HepG2 (cell line): Measurements from ENCODE around the gene PRRT2.

Experiments used
- FOXP1 ChIP-seq, 2 experiments: fragments of 450-650 bp in 1 of 2; IDR thresholded peaks; 2 replicates each; pipeline ENCODE4 v1.6.1; 2017 to 2018; ENCODE audit warnings: antibody characterized with exemption in 1 of 2
- IKZF4 ChIP-seq: sonication (generic); formaldehyde crosslinking; IDR thresholded peaks from 2 replicates; pipeline ENCODE4 v1.5.1; 2020; ENCODE audit warnings: borderline replicate concordance, mild to moderate bottlenecking, low read depth, missing genetic modification reagents; ENCODE audit errors: not compliant biosample characterization
- MTA3 ChIP-seq: sonication (generic); formaldehyde crosslinking; IDR thresholded peaks from 2 replicates; pipeline ENCODE4 v1.4.0; 2020; ENCODE audit warnings: missing genetic modification reagents
- POLR2A ChIP-seq, 2 experiments: IDR thresholded peaks; 2 replicates each; pipeline ENCODE4 v1.6.1; 2011; ENCODE audit warnings: low read depth in 2 of 2, low read length in 2 of 2, mild to moderate bottlenecking in 1 of 2, moderate library complexity in 1 of 2; ENCODE audit not compliant: insufficient read depth in 1 of 2
- SRSF1 ChIP-seq: fragments of 200-400 bp; formaldehyde crosslinking; optimal IDR thresholded peaks from 2 replicates; pipeline ENCODE3; 2017; ENCODE audit warnings: mild to moderate bottlenecking, low read depth, low read length, moderate library complexity
- TAF1 ChIP-seq: sonication (generic); formaldehyde crosslinking; IDR thresholded peaks from 2 replicates; pipeline ENCODE4 v1.4.0; 2020; ENCODE audit warnings: missing genetic modification reagents
- ZNF232 ChIP-seq: sonication (generic); formaldehyde crosslinking; IDR thresholded peaks from 2 replicates; pipeline ENCODE4 v1.4.0; 2020; ENCODE audit warnings: missing genetic modification reagents, borderline replicate concordance
- ZNF263 ChIP-seq: sonication (generic); formaldehyde crosslinking; IDR thresholded peaks from 2 replicates; pipeline ENCODE4 v1.4.0; 2020; ENCODE audit warnings: missing genetic modification reagents
- ZNF570 ChIP-seq: sonication (generic); formaldehyde crosslinking; IDR thresholded peaks from 2 replicates; pipeline ENCODE4 v1.4.0; 2020; ENCODE audit warnings: mild to moderate bottlenecking, missing genetic modification reagents, borderline replicate concordance
- ZNF629 ChIP-seq: sonication (generic); formaldehyde crosslinking; conservative IDR thresholded peaks from 2 replicates; pipeline ENCODE4 v1.5.0; 2020; ENCODE audit warnings: missing genetic modification reagents
- TF ChIP-seq, protein P1 (sequence below): sonication (generic); formaldehyde crosslinking; IDR thresholded peaks from 2 replicates; pipeline ENCODE4 v1.5.0; 2020; ENCODE audit warnings: mild to moderate bottlenecking, missing genetic modification reagents, moderate library complexity
- TF ChIP-seq, protein P2 (sequence below): sonication (generic); formaldehyde crosslinking; IDR thresholded peaks from 2 replicates; pipeline ENCODE4 v1.4.0; 2020; ENCODE audit warnings: missing genetic modification reagents
- TF ChIP-seq, protein P3 (sequence below): IDR thresholded peaks from 2 replicates; pipeline ENCODE4 v1.4.0; 2020; ENCODE audit warnings: mild to moderate bottlenecking, missing genetic modification reagents

DNA sequence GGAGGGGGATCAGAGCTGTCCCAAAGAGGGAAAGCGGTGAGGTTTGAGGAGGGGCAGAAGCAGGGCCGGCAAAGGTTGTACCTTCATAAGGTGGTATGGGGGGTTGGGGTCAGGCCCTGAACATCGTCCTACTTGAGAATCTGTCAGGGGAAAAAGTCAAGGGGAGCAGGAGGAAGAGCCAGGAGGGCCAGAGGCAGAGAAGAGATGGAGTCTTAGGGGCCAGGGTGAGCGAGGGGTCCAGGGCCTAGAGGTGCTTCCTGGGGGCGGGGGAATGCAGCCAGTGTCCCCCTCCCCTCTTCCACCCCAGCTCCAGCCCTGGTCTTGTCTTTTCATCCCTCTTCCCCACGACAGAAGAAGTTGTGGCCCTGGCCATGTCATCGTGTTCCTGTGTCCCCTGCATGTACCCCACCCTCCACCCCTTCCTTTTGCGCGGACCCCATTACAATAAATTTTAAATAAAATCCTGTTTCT is 1.3 kb upstream of the PRRT2 start:
- TF ChIP-seq, protein P1, sequence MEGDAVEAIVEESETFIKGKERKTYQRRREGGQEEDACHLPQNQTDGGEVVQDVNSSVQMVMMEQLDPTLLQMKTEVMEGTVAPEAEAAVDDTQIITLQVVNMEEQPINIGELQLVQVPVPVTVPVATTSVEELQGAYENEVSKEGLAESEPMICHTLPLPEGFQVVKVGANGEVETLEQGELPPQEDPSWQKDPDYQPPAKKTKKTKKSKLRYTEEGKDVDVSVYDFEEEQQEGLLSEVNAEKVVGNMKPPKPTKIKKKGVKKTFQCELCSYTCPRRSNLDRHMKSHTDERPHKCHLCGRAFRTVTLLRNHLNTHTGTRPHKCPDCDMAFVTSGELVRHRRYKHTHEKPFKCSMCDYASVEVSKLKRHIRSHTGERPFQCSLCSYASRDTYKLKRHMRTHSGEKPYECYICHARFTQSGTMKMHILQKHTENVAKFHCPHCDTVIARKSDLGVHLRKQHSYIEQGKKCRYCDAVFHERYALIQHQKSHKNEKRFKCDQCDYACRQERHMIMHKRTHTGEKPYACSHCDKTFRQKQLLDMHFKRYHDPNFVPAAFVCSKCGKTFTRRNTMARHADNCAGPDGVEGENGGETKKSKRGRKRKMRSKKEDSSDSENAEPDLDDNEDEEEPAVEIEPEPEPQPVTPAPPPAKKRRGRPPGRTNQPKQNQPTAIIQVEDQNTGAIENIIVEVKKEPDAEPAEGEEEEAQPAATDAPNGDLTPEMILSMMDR (CRISPR knock-in tag), result no peak
- TF ChIP-seq SRSF1 (no peak), TAF1 (CRISPR knock-in tag) (no peak), IKZF4 (CRISPR knock-in tag) (no peak), ZNF629 (no peak), POLR2A (IDR thresholded peaks at IDR 0.05; ENCODE audit: insufficient read depth in 1 of 2, low read depth in 2 of 2, low read length in 2 of 2) (no peak; a peak in 1 of 4 replicates), FOXP1 (IDR thresholded peaks at IDR 0.05) (no peak), FOXP1 (CRISPR knock-in tag; IDR thresholded peaks at IDR 0.05) (no peak), ZNF570 (no peak), ZNF232 (CRISPR knock-in tag) (no peak), MTA3 (CRISPR knock-in tag) (no peak), ZNF263 (CRISPR knock-in tag) (no peak; the same call in 1 of the 2 replicates)
- TF ChIP-seq, protein P2, sequence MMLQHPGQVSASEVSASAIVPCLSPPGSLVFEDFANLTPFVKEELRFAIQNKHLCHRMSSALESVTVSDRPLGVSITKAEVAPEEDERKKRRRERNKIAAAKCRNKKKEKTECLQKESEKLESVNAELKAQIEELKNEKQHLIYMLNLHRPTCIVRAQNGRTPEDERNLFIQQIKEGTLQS (CRISPR knock-in tag), result no peak
- TF ChIP-seq, protein P3, sequence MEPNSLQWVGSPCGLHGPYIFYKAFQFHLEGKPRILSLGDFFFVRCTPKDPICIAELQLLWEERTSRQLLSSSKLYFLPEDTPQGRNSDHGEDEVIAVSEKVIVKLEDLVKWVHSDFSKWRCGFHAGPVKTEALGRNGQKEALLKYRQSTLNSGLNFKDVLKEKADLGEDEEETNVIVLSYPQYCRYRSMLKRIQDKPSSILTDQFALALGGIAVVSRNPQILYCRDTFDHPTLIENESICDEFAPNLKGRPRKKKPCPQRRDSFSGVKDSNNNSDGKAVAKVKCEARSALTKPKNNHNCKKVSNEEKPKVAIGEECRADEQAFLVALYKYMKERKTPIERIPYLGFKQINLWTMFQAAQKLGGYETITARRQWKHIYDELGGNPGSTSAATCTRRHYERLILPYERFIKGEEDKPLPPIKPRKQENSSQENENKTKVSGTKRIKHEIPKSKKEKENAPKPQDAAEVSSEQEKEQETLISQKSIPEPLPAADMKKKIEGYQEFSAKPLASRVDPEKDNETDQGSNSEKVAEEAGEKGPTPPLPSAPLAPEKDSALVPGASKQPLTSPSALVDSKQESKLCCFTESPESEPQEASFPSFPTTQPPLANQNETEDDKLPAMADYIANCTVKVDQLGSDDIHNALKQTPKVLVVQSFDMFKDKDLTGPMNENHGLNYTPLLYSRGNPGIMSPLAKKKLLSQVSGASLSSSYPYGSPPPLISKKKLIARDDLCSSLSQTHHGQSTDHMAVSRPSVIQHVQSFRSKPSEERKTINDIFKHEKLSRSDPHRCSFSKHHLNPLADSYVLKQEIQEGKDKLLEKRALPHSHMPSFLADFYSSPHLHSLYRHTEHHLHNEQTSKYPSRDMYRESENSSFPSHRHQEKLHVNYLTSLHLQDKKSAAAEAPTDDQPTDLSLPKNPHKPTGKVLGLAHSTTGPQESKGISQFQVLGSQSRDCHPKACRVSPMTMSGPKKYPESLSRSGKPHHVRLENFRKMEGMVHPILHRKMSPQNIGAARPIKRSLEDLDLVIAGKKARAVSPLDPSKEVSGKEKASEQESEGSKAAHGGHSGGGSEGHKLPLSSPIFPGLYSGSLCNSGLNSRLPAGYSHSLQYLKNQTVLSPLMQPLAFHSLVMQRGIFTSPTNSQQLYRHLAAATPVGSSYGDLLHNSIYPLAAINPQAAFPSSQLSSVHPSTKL (CRISPR knock-in tag), result no peak
